ENCODE measurements around the gene MRPS9. TPM values are rescaled to one million over a fixed set of nuclear protein-coding genes. Genes with fewer than 3 reads are reported as not detected.

The MRPS9 gene
- total and polyA plus RNA-seq, 8 donors = 8.7 to 30.9 (median 22.4) TPM; not detected in 1

GRCh38 chr2:105126336-105126735, 88.5 kb downstream of the MRPS9 start:
- DNase-seq = no peak
- Histone ChIP-seq H3K4me3 (no peak overlapping the region), H3K4me1 (no peaks in the 10 kb centered on the region), H3K27ac (no peak overlapping the region), H3K27me3 (peaks cover 0 to 9% (median 0%) of the 10 kb centered on the region in 3 donors), H3K9me3 (no peaks in the 10 kb centered on the region), H3K36me3 (no peaks in the 10 kb centered on the region)
- intact Hi-C loops (cut with DNase I; ENCODE audit: low total_unique reads) = no loop called here
- 88 to 92% (median 90%) methylated on average over 5 of the region's 5 CpGs for WGBS, 5 donors
- TF ChIP-seq EP300 (IDR thresholded peaks at IDR 0.05) = no peak
- no peak for TF ChIP-seq POLR2A (IDR thresholded peaks at IDR 0.05)
- TF ChIP-seq, protein P1, sequence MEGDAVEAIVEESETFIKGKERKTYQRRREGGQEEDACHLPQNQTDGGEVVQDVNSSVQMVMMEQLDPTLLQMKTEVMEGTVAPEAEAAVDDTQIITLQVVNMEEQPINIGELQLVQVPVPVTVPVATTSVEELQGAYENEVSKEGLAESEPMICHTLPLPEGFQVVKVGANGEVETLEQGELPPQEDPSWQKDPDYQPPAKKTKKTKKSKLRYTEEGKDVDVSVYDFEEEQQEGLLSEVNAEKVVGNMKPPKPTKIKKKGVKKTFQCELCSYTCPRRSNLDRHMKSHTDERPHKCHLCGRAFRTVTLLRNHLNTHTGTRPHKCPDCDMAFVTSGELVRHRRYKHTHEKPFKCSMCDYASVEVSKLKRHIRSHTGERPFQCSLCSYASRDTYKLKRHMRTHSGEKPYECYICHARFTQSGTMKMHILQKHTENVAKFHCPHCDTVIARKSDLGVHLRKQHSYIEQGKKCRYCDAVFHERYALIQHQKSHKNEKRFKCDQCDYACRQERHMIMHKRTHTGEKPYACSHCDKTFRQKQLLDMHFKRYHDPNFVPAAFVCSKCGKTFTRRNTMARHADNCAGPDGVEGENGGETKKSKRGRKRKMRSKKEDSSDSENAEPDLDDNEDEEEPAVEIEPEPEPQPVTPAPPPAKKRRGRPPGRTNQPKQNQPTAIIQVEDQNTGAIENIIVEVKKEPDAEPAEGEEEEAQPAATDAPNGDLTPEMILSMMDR (IDR thresholded peaks at IDR 0.05) = no peak
- TF ChIP-seq POLR2AphosphoS5 (IDR thresholded peaks at IDR 0.05) = no peak

DNA sequence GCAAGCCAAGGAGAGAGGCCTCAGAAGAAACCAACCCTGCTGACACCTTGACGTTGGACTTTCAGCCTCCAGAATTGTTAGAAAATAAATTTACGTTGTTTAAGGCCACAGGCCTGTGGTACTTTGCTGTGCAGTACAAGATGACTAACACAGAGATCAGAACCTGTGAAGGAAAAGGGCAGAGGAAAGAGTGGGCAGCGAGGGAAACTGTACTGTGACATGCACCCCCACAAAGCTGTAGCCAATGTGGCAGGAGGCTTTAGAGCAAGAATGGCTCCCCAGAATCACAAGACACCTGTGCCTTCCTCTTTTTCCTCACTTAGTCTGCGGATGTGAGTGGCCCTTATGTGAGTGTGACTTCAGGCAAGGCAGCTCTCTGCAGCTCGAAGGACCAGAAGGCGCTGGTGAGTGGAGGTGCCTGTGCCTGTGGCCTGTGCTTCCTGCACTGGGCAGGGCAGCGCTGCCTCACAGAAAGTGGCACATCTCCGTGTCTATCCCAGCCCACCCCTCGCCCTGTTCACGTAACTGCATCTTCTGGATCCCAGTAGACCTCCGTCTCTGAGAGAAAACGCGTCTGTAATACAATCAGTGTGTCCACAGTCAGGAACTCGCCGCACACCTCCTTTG, 89.5 kb downstream of the MRPS9 start:
- Histone ChIP-seq H3K36me3 (no peaks in the 10 kb centered on the region), H3K4me1 (no peaks in the 10 kb centered on the region), H3K9me3 (no peaks in the 10 kb centered on the region), H3K27ac (no peak overlapping the region), H3K27me3 (peaks cover 0 to 9% (median 0%) of the 10 kb centered on the region in 3 donors), H3K4me3 (no peak overlapping the region)
- WGBS, 5 donors = 92 to 93% (median 93%) methylated on average over 15 of the region's 15 CpGs
- intact Hi-C loops (cut with DNase I; ENCODE audit: low total_unique reads) = no loop called here
- TF ChIP-seq POLR2A (IDR thresholded peaks at IDR 0.05) (no peak), POLR2AphosphoS5 (IDR thresholded peaks at IDR 0.05) (no peak), EP300 (IDR thresholded peaks at IDR 0.05) (no peak)
- TF ChIP-seq, protein P1 (IDR thresholded peaks at IDR 0.05) = no peak
- DNase-seq = no peak

DNA sequence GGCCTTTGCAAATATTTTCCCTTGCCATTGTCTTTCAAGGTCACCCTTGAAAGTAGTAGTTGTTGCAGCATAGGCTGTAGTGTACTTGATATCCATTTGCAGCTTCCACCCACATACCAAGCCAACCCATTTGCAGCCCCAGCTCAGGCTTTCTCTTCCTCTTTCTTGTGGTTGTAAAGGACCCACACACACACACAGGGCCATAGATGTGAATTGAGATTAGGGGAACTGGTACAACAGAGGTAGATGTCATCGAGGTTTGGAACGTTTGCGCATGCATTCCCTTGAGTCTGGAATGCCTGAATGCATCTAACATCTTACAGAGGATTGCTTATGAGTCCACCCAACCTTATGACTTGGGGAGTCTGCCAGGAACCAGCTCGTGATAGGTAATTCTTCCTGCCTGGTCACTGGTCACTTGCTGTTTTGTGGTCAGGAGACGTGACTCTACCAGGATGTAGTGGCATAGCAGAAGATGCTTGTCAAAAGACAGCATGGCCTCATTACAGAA, 91.9 kb downstream of the MRPS9 start:
- intact Hi-C loops (cut with DNase I; ENCODE audit: low total_unique reads) = no loop called here
- no peaks in the 10 kb centered on the region for H3K9me3 ChIP-seq
- WGBS, 5 donors = 73 to 86% (median 85%) methylated on average over 5 of the region's 5 CpGs

DNA sequence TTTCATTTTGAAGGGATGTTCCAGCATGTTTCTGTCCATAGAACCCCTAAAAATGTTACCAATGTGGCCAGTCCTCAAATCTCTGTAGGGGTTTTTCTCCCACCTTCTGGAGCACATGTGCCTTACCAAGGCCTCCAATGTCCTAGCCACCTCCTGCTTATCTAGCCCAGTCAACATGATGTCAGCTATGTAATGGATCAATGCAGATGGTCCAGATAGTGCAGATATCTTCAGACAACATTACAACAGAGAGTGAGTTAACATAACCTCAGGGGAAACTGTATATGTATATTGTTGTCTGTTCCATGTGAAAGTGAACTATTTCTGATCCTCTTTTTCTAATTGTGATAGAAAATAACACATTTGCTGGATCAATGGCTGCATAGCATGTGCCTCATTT, 92.7 kb downstream of the MRPS9 start:
- no peak for TF ChIP-seq POLR2A (IDR thresholded peaks at IDR 0.05)

More for the DNA sequence above, 91.9 kb downstream of the MRPS9 start:
- Histone ChIP-seq H3K4me1 (no peaks in the 10 kb centered on the region), H3K36me3 (no peaks in the 10 kb centered on the region), H3K4me3 (no peak overlapping the region), H3K27me3 (peaks cover 0 to 9% (median 0%) of the 10 kb centered on the region in 3 donors), H3K27ac (no peak overlapping the region)
- TF ChIP-seq EP300 (IDR thresholded peaks at IDR 0.05) (no peak), POLR2A (IDR thresholded peaks at IDR 0.05) (no peak), POLR2AphosphoS5 (IDR thresholded peaks at IDR 0.05) (no peak)
- TF ChIP-seq, protein P1 (IDR thresholded peaks at IDR 0.05) = no peak
- DNase-seq = no peak

GRCh38 chr2:105134081-105134480, 96.2 kb downstream of the MRPS9 start:
- 70 to 84% (median 71%) methylated on average over 2 to 3 of the region's 3 CpGs for WGBS, 5 donors
- Histone ChIP-seq H3K4me1 (no peaks in the 10 kb centered on the region), H3K27me3 (no peaks in the 10 kb centered on the region), H3K4me3 (no peak overlapping the region), H3K9me3 (no peaks in the 10 kb centered on the region), H3K27ac (no peak overlapping the region), H3K36me3 (no peaks in the 10 kb centered on the region)
- intact Hi-C loops (cut with DNase I; ENCODE audit: low total_unique reads) = no loop called here
- no peak for DNase-seq
- TF ChIP-seq POLR2A (IDR thresholded peaks at IDR 0.05) (no peak), EP300 (IDR thresholded peaks at IDR 0.05) (no peak)
- TF ChIP-seq, protein P1 (IDR thresholded peaks at IDR 0.05) = no peak

More for the DNA sequence above, 92.7 kb downstream of the MRPS9 start:
- no peaks in the 10 kb centered on the region for H3K9me3 ChIP-seq
- no peak for DNase-seq
- intact Hi-C loops (cut with DNase I; ENCODE audit: low total_unique reads) = no loop called here
- H3K27ac ChIP-seq = no peak overlapping the region
- no peaks in the 10 kb centered on the region for H3K36me3 ChIP-seq
- no peaks in the 10 kb centered on the region for H3K4me1 ChIP-seq
- peaks cover 0 to 8% (median 0%) of the 10 kb centered on the region in 3 donors for H3K27me3 ChIP-seq
- no peak overlapping the region for H3K4me3 ChIP-seq

All from stomach (tissue), 9 donors.